Spleen (tissue), 11 donors: ENCODE measurements around the gene KLK15. TPM values are rescaled to one million over a fixed set of nuclear protein-coding genes. Genes with fewer than 3 reads are reported as not detected.

ENCODE experiments used
- DNase-seq: peaks from one replicate; pipeline ENCODE4 v3.0.0-alpha.2; 2020
- H3K27ac ChIP-seq, 8 donors: fragments of 200-600 bp; sonication (generic) in 7 of 8; 1 replicate in 4 of 8; 2 replicates in 4 of 8; pipeline versions ENCODE4 v1.5.0 to v1.8.0; 2016 to 2021; ENCODE audit warnings: inconsistent platforms in 4 of 8, mild to moderate bottlenecking in 4 of 8, moderate library complexity in 1 of 8
- H3K27me3 ChIP-seq, 7 donors: fragments of 200-600 bp; sonication (generic) in 6 of 7; replicated peaks in 1 of 7; 1 replicate in 4 of 7; 2 replicates in 3 of 7; pipeline versions ENCODE4 v1.5.0 to v1.8.0; 2016 to 2021; ENCODE audit warnings: inconsistent platforms in 3 of 7, mild to moderate bottlenecking in 1 of 7
- H3K36me3 ChIP-seq, 6 donors: fragments of 200-600 bp; sonication (generic) in 5 of 6; 1 replicate in 4 of 6; 2 replicates in 2 of 6; pipeline versions ENCODE4 v1.5.0 to v1.8.0; 2016 to 2021; ENCODE audit warnings: inconsistent platforms in 2 of 6
- H3K4me1 ChIP-seq, 6 donors: fragments of 200-600 bp; sonication (generic) in 5 of 6; 1 replicate in 3 of 6; 2 replicates in 3 of 6; pipeline versions ENCODE4 v1.5.0 to v1.8.0; 2016 to 2021; ENCODE audit warnings: inconsistent platforms in 3 of 6
- H3K4me3 ChIP-seq, 8 donors: fragments of 200-600 bp; sonication (generic) in 7 of 8; 1 replicate in 4 of 8; 2 replicates in 4 of 8; pipeline versions ENCODE4 v1.5.0 to v1.8.0; 2016 to 2021; ENCODE audit warnings: inconsistent platforms in 4 of 8, mild to moderate bottlenecking in 4 of 8, moderate library complexity in 2 of 8
- H3K9me3 ChIP-seq, 8 donors: fragments of 200-600 bp; sonication (generic) in 7 of 8; 1 replicate in 4 of 8; 2 replicates in 4 of 8; pipeline versions ENCODE4 v1.5.0 to v1.8.0; 2016 to 2021; ENCODE audit warnings: inconsistent platforms in 4 of 8
- CTCF ChIP-seq, 11 experiments: fragments of 200-600 bp in 7 of 11; fragments of 450-650 bp in 4 of 11; sonication (generic) in 4 of 11; IDR thresholded peaks in 8 of 11; conservative IDR thresholded peaks in 3 of 11; 1 replicate in 7 of 11; 2 replicates in 4 of 11; pipeline versions ENCODE4 v1.4.0 to v1.8.0; 2016 to 2021; ENCODE audit warnings: antibody characterized with exemption in 11 of 11, inconsistent platforms in 4 of 11, mild to moderate bottlenecking in 1 of 11
- POLR2A ChIP-seq, 3 donors: fragments of 450-650 bp; IDR thresholded peaks; one replicate each; pipeline ENCODE4 v1.5.1; 2017; ENCODE audit warnings: antibody characterized with exemption in 3 of 3, mild to moderate bottlenecking in 1 of 3
- POLR2AphosphoS5 ChIP-seq, 3 donors: sonication (generic); formaldehyde crosslinking; IDR thresholded peaks; one replicate each; pipeline ENCODE4 v1.5.1; 2017; ENCODE audit warnings: antibody characterized with exemption in 3 of 3
- WGBS, 5 donors: extraction: QIAGEN DNeasy Blood & Tissue Kit in 3 of 5; methylation state at CpG; one replicate each; pipeline versions ENCODE4 v1.1.5 to v1.1.7; 2013 to 2018; 5-methylcytosine and 5-hydroxymethylcytosine counted together
- intact Hi-C: fragments of 100-400 bp; cut with DNase I; formaldehyde crosslinking; loops from one replicate; pipeline ENCODE4 v1.15.0; 2023; ENCODE audit warnings: low total_unique reads
- polyA plus RNA-seq, 3 donors: library from polyadenylated mRNA; stranded (reverse); fragments of 200-250 nt; gene quantifications; one replicate each; pipeline ENCODE4 v1.2.1, GENCODE V29; 2013
- small RNA-seq, 4 donors: library from RNA; depleted of rRNA; stranded (forward); fragments of <200 nt; gene quantifications; one replicate each; pipeline ENCODE3, GENCODE V24; 2016
- total RNA-seq, 7 donors: library from RNA; depleted of rRNA in 3 of 7; stranded (reverse); fragments of >200 nt in 3 of 7; fragmentation: NEBNext Ultra II Directional in 4 of 7; extraction: Animal tissue kit (Norgen Biotek cat#: 25700) in 4 of 7; gene quantifications; one replicate each; pipeline versions ENCODE4 v1.1.0 to v1.2.1, GENCODE V29; 2016 to 2021
- donor health status: healthy with polysubstance abuse.
- donor health status: DM: no; HTN: no; CAD: no; lungs with moderate emphysema.
- donor health status: DM: no; HTN: no; CAD: no.
- donor health status: Bipolar disorder and iron deficiency.
- donor health status: healthy.
- donor health status: DM: no; HTN: no; CAD: no.
- donor health status: DM: yes; HTN: yes; CAD: no.

Gene KLK15
- total and polyA plus RNA-seq, 10 donors, result 0.07 to 0.13 TPM; not detected in 8

DNA sequence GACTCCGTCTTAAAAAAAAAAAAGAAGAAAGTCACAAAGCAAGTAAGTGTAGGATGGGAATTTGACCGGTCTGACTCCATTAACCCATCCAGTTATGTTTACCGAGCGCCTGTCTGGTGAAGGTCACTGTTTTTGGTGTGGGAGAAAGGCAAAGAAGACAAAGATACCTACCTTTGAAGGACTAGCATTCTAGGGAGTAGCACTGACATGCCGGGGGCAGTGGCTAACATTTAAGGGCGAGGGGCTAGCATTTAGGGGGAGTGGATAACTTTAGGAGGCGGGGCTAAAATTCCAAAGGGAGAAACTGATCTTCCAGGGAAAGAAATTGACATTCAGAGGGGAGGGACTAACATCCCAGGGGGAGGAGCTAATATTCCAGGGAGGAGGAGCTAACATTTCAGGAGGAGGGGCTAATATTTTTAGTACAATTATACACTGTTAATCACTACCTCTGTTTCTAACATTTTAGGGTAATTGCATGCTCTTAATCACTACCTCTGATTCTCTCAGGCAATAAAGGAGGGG, 54.4 kb downstream of the KLK15 start:
- 50 to 75% (median 69%) methylated on average over 7 of the region's 7 CpGs for WGBS, 5 donors
- H3K4me3 ChIP-seq, result no peak overlapping the region
- H3K27me3 ChIP-seq, result peaks cover 3 to 95% (median 48%) of the 10 kb centered on the region in 7 donors
- no peak for DNase-seq
- H3K27ac ChIP-seq, result no peak overlapping the region
- H3K9me3 ChIP-seq, result peaks cover 0 to 16% (median 8%) of the 10 kb centered on the region in 8 donors
- TF ChIP-seq POLR2AphosphoS5 (IDR thresholded peaks at IDR 0.05), result no peak
- no peak for TF ChIP-seq CTCF (IDR thresholded peaks at IDR 0.05 in 8 of 11, conservative IDR thresholded peaks at IDR 0.05 in 3 of 11)
- TF ChIP-seq POLR2A (IDR thresholded peaks at IDR 0.05), result no peak
- no peaks in the 10 kb centered on the region for H3K36me3 ChIP-seq
- H3K4me1 ChIP-seq, result peaks cover 2 to 7% (median 4%) of the 10 kb centered on the region in 6 donors
- intact Hi-C loops, result no loop called here

DNA sequence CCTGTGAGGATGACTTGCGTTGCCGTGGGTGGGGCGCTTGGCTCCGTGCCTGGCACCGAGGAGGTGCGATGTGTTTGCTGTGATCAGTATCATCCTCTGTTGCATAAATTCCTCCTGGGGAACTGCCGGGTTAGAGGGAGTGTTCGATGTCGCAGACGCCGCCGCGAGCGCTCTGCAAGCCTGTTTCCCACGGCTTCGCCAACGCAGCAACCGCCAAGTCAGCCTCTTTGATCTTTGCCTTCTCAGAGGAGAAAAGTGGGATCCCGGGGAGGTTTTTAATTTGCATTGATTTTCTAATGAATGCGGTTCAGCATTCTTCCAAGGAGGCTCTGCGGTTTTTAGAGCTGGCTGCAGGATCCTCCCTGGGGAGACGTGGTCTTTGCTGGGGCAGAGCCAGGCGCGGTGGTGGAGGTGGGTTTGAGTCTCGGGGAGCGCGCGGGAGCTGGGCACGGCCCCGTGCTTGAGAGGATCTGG, 55.5 kb downstream of the KLK15 start:
- intact Hi-C loops, result no loop called here
- H3K4me1 ChIP-seq, result no peaks in the 10 kb centered on the region
- H3K27ac ChIP-seq, result no peak overlapping the region
- H3K9me3 ChIP-seq, result peaks cover 0 to 16% (median 8%) of the 10 kb centered on the region in 8 donors
- H3K27me3 ChIP-seq, result peaks cover 3 to 97% (median 48%) of the 10 kb centered on the region in 7 donors
- DNase-seq, result no peak
- WGBS, 5 donors, result 0 to 6% (median 2%) methylated on average over 29 to 30 of the region's 30 CpGs
- H3K36me3 ChIP-seq, result no peaks in the 10 kb centered on the region
- no peak overlapping the region for H3K4me3 ChIP-seq
- TF ChIP-seq POLR2A (IDR thresholded peaks at IDR 0.05), result no peak
- TF ChIP-seq CTCF (IDR thresholded peaks at IDR 0.05 in 8 of 11, conservative IDR thresholded peaks at IDR 0.05 in 3 of 11), result no peak
- TF ChIP-seq POLR2AphosphoS5 (IDR thresholded peaks at IDR 0.05), result no peak

DNA sequence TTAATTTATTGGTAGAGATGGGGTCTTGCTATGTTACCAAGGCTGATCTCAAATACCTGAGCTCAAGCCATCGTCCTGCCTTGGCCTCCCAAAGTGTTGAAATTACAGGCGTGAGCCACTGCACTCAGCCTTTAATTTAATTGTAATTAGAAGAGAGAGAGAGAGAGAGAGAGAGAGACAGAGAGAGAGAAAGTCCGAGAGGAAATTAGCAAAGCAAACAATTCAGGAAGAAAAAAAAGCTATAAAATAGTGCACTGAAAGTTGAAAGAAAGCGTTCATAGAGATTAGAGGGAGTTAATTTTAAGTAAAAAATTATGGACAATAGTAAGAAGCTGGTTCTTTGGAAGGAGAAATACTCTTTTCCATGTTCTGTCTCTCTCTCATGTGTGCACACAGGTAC, 56.1 kb downstream of the KLK15 start:
- H3K27ac ChIP-seq, result no peak overlapping the region
- DNase-seq, result no peak
- no peaks in the 10 kb centered on the region for H3K36me3 ChIP-seq
- peaks cover 0 to 21% (median 10%) of the 10 kb centered on the region in 8 donors for H3K9me3 ChIP-seq
- H3K4me1 ChIP-seq, result no peaks in the 10 kb centered on the region
- TF ChIP-seq POLR2A (IDR thresholded peaks at IDR 0.05) (no peak), POLR2AphosphoS5 (IDR thresholded peaks at IDR 0.05) (no peak), CTCF (IDR thresholded peaks at IDR 0.05 in 8 of 11, conservative IDR thresholded peaks at IDR 0.05 in 3 of 11) (no peak)
- H3K4me3 ChIP-seq, result no peak overlapping the region
- 47 to 54% (median 52%) methylated on average over 4 of the region's 4 CpGs for WGBS, 5 donors
- peaks cover 3 to 91% (median 48%) of the 10 kb centered on the region in 7 donors for H3K27me3 ChIP-seq
- intact Hi-C loops, result no loop called here

- no peaks in the 10 kb centered on the region for H3K4me1 ChIP-seq
- no peak for DNase-seq
- H3K27me3 ChIP-seq, result peaks cover 0 to 84% (median 48%) of the 10 kb centered on the region in 7 donors
- H3K27ac ChIP-seq, result no peak overlapping the region
- 76 to 95% (median 86%) methylated on average over 5 of the region's 5 CpGs for WGBS, 5 donors
- TF ChIP-seq CTCF (IDR thresholded peaks at IDR 0.05 in 8 of 11, conservative IDR thresholded peaks at IDR 0.05 in 3 of 11) (no peak), POLR2AphosphoS5 (IDR thresholded peaks at IDR 0.05) (no peak), POLR2A (IDR thresholded peaks at IDR 0.05) (no peak)
- H3K36me3 ChIP-seq, result no peaks in the 10 kb centered on the region
- peaks cover 0 to 22% (median 10%) of the 10 kb centered on the region in 8 donors for H3K9me3 ChIP-seq
- intact Hi-C loops, result no loop called here
- no peak overlapping the region for H3K4me3 ChIP-seq
These were observed 57.2 kb downstream of the KLK15 start for GRCh38 chr19:50776131-50776530.

Small RNA genes within 50 kb of the gene (small RNA-seq; reads per million reads assigned to genes)
- gene SNORD88A, result 120 to 275 (median 170) reads per million in 4 donors
- gene SNORD88B, result 0 reads per million in 4 donors
- gene SNORD88C, result 0 reads per million in 4 donors

Other genes starting within 250 kb of the KLK15 start
- gene SYT3, start 193.7 kb downstream of the KLK15 start, total RNA-seq, result under 1 TPM in 3 of 7 donors, not detected in 4; 0.28 to 0.51 (median 0.32) TPM
- gene SYT3, start 193.7 kb downstream of the KLK15 start, polyA plus RNA-seq, result under 1 TPM; 0.02 to 0.20 (median 0.06) TPM
- gene C19orf81, start 184.1 kb downstream of the KLK15 start, total RNA-seq, result not detected
- not detected for gene C19orf81, start 184.1 kb downstream of the KLK15 start, polyA plus RNA-seq
- 1 to 10 TPM in 2 of 7 donors, under 1 TPM in 4, not detected in 1; 0.14 to 1.8 (median 0.61) TPM for gene SHANK1, start 113.8 kb downstream of the KLK15 start, total RNA-seq
- under 1 TPM in 2 of 3 donors, not detected in 1; 0.07 to 0.32 TPM for gene SHANK1, start 113.8 kb downstream of the KLK15 start, polyA plus RNA-seq
- gene CLEC11A, start 110.2 kb downstream of the KLK15 start, total RNA-seq, result 10 to 100 TPM in 1 of 7 donors, 1 to 10 TPM in 6; 6.2 to 10.7 (median 9.0) TPM
- gene CLEC11A, start 110.2 kb downstream of the KLK15 start, polyA plus RNA-seq, result 1 to 10 TPM; 8.7 to 9.0 (median 8.9) TPM
- gene GPR32, start 63.1 kb downstream of the KLK15 start, total RNA-seq, result not detected
- gene GPR32, start 63.1 kb downstream of the KLK15 start, polyA plus RNA-seq, result not detected
- not detected for gene ACP4, start 43.2 kb downstream of the KLK15 start, total RNA-seq
- not detected for gene ACP4, start 43.2 kb downstream of the KLK15 start, polyA plus RNA-seq
- 10 to 100 TPM in 4 of 7 donors, 1 to 10 TPM in 3; 1.3 to 28.6 (median 10.7) TPM for gene KLK1, start 9.8 kb downstream of the KLK15 start, total RNA-seq
- gene KLK1, start 9.8 kb downstream of the KLK15 start, polyA plus RNA-seq, result 10 to 100 TPM; 16.3 to 56.5 (median 54.5) TPM
- gene KLK3, start 21.3 kb upstream of the KLK15 start, total RNA-seq, result not detected
- gene KLK3, start 21.3 kb upstream of the KLK15 start, polyA plus RNA-seq, result under 1 TPM in 1 of 3 donors, not detected in 2; 0.03 TPM
- 1 to 10 TPM in 1 of 7 donors, under 1 TPM in 1, not detected in 5; 0.37 to 1.2 TPM for gene KLK2, start 39.9 kb upstream of the KLK15 start, total RNA-seq
- under 1 TPM; 0.65 to 0.86 (median 0.65) TPM for gene KLK2, start 39.9 kb upstream of the KLK15 start, polyA plus RNA-seq
- gene KLK4, start 77.8 kb upstream of the KLK15 start, total RNA-seq, result not detected
- under 1 TPM; 0.19 to 0.26 (median 0.20) TPM for gene KLK4, start 77.8 kb upstream of the KLK15 start, polyA plus RNA-seq
- under 1 TPM in 1 of 7 donors, not detected in 6; 0.79 TPM for gene KLK5, start 119.5 kb upstream of the KLK15 start, total RNA-seq
- gene KLK5, start 119.5 kb upstream of the KLK15 start, polyA plus RNA-seq, result under 1 TPM in 1 of 3 donors, not detected in 2; 0.13 TPM
- gene KLK6, start 136.0 kb upstream of the KLK15 start, total RNA-seq, result 1 to 10 TPM in 5 of 7 donors, under 1 TPM in 1, not detected in 1; 0.79 to 9.5 (median 3.0) TPM
- 1 to 10 TPM in 1 of 3 donors, under 1 TPM in 2; 0.43 to 5.8 (median 0.80) TPM for gene KLK6, start 136.0 kb upstream of the KLK15 start, polyA plus RNA-seq
- 1 to 10 TPM in 1 of 7 donors, under 1 TPM in 1, not detected in 5; 0.23 to 1.6 TPM for gene KLK7, start 150.3 kb upstream of the KLK15 start, total RNA-seq
- gene KLK7, start 150.3 kb upstream of the KLK15 start, polyA plus RNA-seq, result under 1 TPM; 0.03 to 0.45 (median 0.09) TPM
- gene KLK8, start 168.0 kb upstream of the KLK15 start, total RNA-seq, result not detected
- under 1 TPM in 1 of 3 donors, not detected in 2; 0.56 TPM for gene KLK8, start 168.0 kb upstream of the KLK15 start, polyA plus RNA-seq
- not detected for gene KLK10, start 186.1 kb upstream of the KLK15 start, total RNA-seq
- gene KLK10, start 186.1 kb upstream of the KLK15 start, polyA plus RNA-seq, result under 1 TPM; 0.06 to 0.13 (median 0.09) TPM
- gene KLK11, start 193.0 kb upstream of the KLK15 start, total RNA-seq, result not detected
- gene KLK11, start 193.0 kb upstream of the KLK15 start, polyA plus RNA-seq, result under 1 TPM in 2 of 3 donors, not detected in 1; 0.09 to 0.29 TPM
- gene KLK12, start 201.4 kb upstream of the KLK15 start, total RNA-seq, result not detected
- gene KLK12, start 201.4 kb upstream of the KLK15 start, polyA plus RNA-seq, result under 1 TPM in 1 of 3 donors, not detected in 2; 0.16 TPM
- not detected for gene KLK13, start 231.5 kb upstream of the KLK15 start, total RNA-seq
- gene KLK13, start 231.5 kb upstream of the KLK15 start, polyA plus RNA-seq, result under 1 TPM in 1 of 3 donors, not detected in 2; 0.13 TPM
- under 1 TPM in 2 of 7 donors, not detected in 5; 0.44 to 0.63 TPM for gene KLK14, start 249.3 kb upstream of the KLK15 start, total RNA-seq
- gene KLK14, start 249.3 kb upstream of the KLK15 start, polyA plus RNA-seq, result under 1 TPM; 0.12 to 0.33 (median 0.22) TPM